H1 (cell line): ENCODE data around the gene A4GALT. TPM values are rescaled to one million over a fixed set of nuclear protein-coding genes. Genes with fewer than 3 reads are reported as not detected.

Experiments used
- CTCF ChIA-PET: fragments of 300-600 bp; sonication (Branson Sonifier 250); formaldehyde crosslinking; loops from one replicate; lab custom pipeline; 2021; ENCODE audit not compliant: partially characterized antibody; lab: Charles Lee
- POLR2A ChIA-PET: fragments of 300-600 bp; sonication (Branson Sonifier 250); formaldehyde crosslinking; loops from one replicate; lab custom pipeline; 2021; ENCODE audit warnings: inconsistent platforms; ENCODE audit not compliant: partially characterized antibody; lab: Charles Lee
- DNase-seq, 2 experiments: peaks; one replicate each; pipeline versions ENCODE4 v3.0.0 to v3.0.0-alpha.2; 2010 to 2022; ENCODE audit warnings: low spot score in 2 of 2, low read depth in 1 of 2, mixed read lengths in 1 of 2
- FAIRE-seq: peaks from 2 replicates; lab custom pipeline; 2011; peaks lifted over from hg19 to GRCh38; lab: Jason Lieb, UNC
- H2AFZ ChIP-seq: 2 replicates; pipeline ENCODE4 v1.8.1; 2012; ENCODE audit warnings: low read length, inconsistent platforms
- H2AK5ac ChIP-seq: 2 replicates; pipeline ENCODE4 v1.6.1; 2013; ENCODE audit warnings: low read depth, low read length
- H2BK120ac ChIP-seq: replicated peaks from 2 replicates; pipeline ENCODE3; 2013; ENCODE audit warnings: low read depth, low read length, inconsistent platforms
- H2BK12ac ChIP-seq: 2 replicates; pipeline ENCODE4 v1.6.1; 2013; ENCODE audit warnings: low read depth, low read length
- H2BK15ac ChIP-seq: 2 replicates; pipeline ENCODE4 v1.6.1; 2013; ENCODE audit warnings: low read length
- H2BK20ac ChIP-seq: 2 replicates; pipeline ENCODE4 v1.6.1; 2013; ENCODE audit warnings: low read length
- H2BK5ac ChIP-seq: 2 replicates; pipeline ENCODE4 v1.6.1; 2013; ENCODE audit warnings: low read depth, low read length
- H3K14ac ChIP-seq: 2 replicates; pipeline ENCODE4 v1.6.1; 2013; ENCODE audit warnings: inconsistent platforms; ENCODE audit not compliant: insufficient read length
- H3K18ac ChIP-seq: 2 replicates; pipeline ENCODE4 v1.6.1; 2013; ENCODE audit warnings: low read length; ENCODE audit errors: extremely low read depth
- H3K23ac ChIP-seq: 2 replicates; pipeline ENCODE4 v1.6.1; 2013; ENCODE audit warnings: inconsistent platforms; ENCODE audit not compliant: insufficient read length
- H3K23me2 ChIP-seq: 2 replicates; pipeline ENCODE4 v1.6.1; 2013; ENCODE audit warnings: low read depth, low read length
- H3K27ac ChIP-seq: 2 replicates; pipeline ENCODE4 v1.6.1; 2011; ENCODE audit warnings: low read depth, low read length, inconsistent platforms
- H3K27me3 ChIP-seq, 4 experiments: replicated peaks in 1 of 4; 1 replicate in 1 of 4; 2 replicates in 3 of 4; pipeline versions ENCODE4 v1.6.1 to v1.8.1; 2011 to 2013; ENCODE audit warnings: low read length in 3 of 4, mild to moderate bottlenecking in 3 of 4, inconsistent platforms in 2 of 4, mixed read lengths in 2 of 4, moderate library complexity in 1 of 4; ENCODE audit not compliant: control insufficient read depth in 3 of 4, insufficient read depth in 3 of 4; ENCODE audit errors: extremely low read depth in 1 of 4
- H3K36me3 ChIP-seq, 4 experiments: 2 replicates each; pipeline versions ENCODE4 v1.6.1 to v1.8.1; 2011 to 2013; ENCODE audit warnings: mild to moderate bottlenecking in 4 of 4, low read length in 3 of 4, moderate library complexity in 2 of 4, control low read depth in 1 of 4, inconsistent platforms in 1 of 4; ENCODE audit not compliant: insufficient read depth in 4 of 4, control insufficient read depth in 2 of 4
- H3K4ac ChIP-seq: replicated peaks from 2 replicates; pipeline ENCODE3; 2013; ENCODE audit warnings: low read length, low read depth, mixed read lengths, inconsistent platforms; ENCODE audit not compliant: insufficient read length
- H3K4me1 ChIP-seq, 4 experiments: replicated peaks in 1 of 4; 1 replicate in 1 of 4; 2 replicates in 3 of 4; pipeline versions ENCODE4 v1.6.1 to v1.8.1; 2011 to 2013; ENCODE audit warnings: low read length in 3 of 4, inconsistent platforms in 2 of 4, mixed read lengths in 1 of 4; ENCODE audit not compliant: insufficient read depth in 4 of 4, control insufficient read depth in 3 of 4
- H3K4me2 ChIP-seq, 2 experiments: 2 replicates each; pipeline versions ENCODE4 v1.6.1 to v1.8.1; 2011 to 2013; ENCODE audit warnings: low read depth in 2 of 2, low read length in 2 of 2, control low read depth in 1 of 2, inconsistent platforms in 1 of 2, mild to moderate bottlenecking in 1 of 2; ENCODE audit not compliant: insufficient read depth in 1 of 2
- H3K4me3 ChIP-seq, 4 experiments: fragments of 200-600, 300-600 bp in 1 of 4; sonication (generic), shearing (Covaris generic), sonication (Bioruptor Twin) in 1 of 4; 2 replicates each; pipeline versions ENCODE4 v1.5.1 to v1.8.1; 2011 to 2016; ENCODE audit warnings: low read length in 4 of 4, low read depth in 3 of 4, control low read depth in 2 of 4, inconsistent platforms in 2 of 4, mild to moderate bottlenecking in 2 of 4, mixed read lengths in 1 of 4, moderate library complexity in 1 of 4; ENCODE audit not compliant: insufficient read depth in 2 of 4; ENCODE audit errors: extremely low read depth in 1 of 4
- H3K56ac ChIP-seq: replicated peaks from 2 replicates; pipeline ENCODE3; 2013; ENCODE audit warnings: low read depth, mild to moderate bottlenecking, mixed read lengths, low read length, inconsistent platforms; ENCODE audit not compliant: insufficient read length
- H3K79me1 ChIP-seq: 2 replicates; pipeline ENCODE4 v1.6.1; 2013; ENCODE audit warnings: low read depth, low read length, control low read depth
- H3K79me2 ChIP-seq, 2 experiments: 2 replicates each; pipeline versions ENCODE4 v1.6.1 to v1.8.1; 2012 to 2013; ENCODE audit warnings: low read length in 2 of 2, mild to moderate bottlenecking in 2 of 2, inconsistent platforms in 1 of 2; ENCODE audit not compliant: insufficient read depth in 2 of 2, control insufficient read depth in 1 of 2
- H3K9ac ChIP-seq, 4 experiments: replicated peaks in 1 of 4; 1 replicate in 1 of 4; 2 replicates in 3 of 4; pipeline versions ENCODE4 v1.6.1 to v1.8.1; 2011 to 2013; ENCODE audit warnings: low read depth in 3 of 4, low read length in 3 of 4, control low read depth in 2 of 4, mild to moderate bottlenecking in 2 of 4, moderate library complexity in 2 of 4, inconsistent platforms in 1 of 4; ENCODE audit errors: extremely low read depth in 1 of 4
- H3K9me3 ChIP-seq, 2 experiments: 2 replicates each; pipeline versions ENCODE4 v1.6.1 to v1.8.1; 2012 to 2013; ENCODE audit warnings: mild to moderate bottlenecking in 2 of 2, moderate library complexity in 2 of 2, control low read depth in 1 of 2, inconsistent platforms in 1 of 2, low read depth in 1 of 2, low read length in 1 of 2, mixed read lengths in 1 of 2; ENCODE audit not compliant: insufficient read depth in 2 of 2
- H4K20me1 ChIP-seq, 2 experiments: replicated peaks in 1 of 2; 2 replicates each; pipeline versions ENCODE3 to v1.8.1; 2011 to 2013; ENCODE audit warnings: inconsistent platforms in 2 of 2, low read length in 2 of 2, mild to moderate bottlenecking in 1 of 2; ENCODE audit not compliant: insufficient read depth in 2 of 2, control insufficient read depth in 1 of 2
- H4K5ac ChIP-seq: 2 replicates; pipeline ENCODE4 v1.6.1; 2013; ENCODE audit warnings: low read length, low read depth, mixed read lengths, inconsistent platforms; ENCODE audit not compliant: insufficient read length
- H4K8ac ChIP-seq: 2 replicates; pipeline ENCODE4 v1.8.0; 2013; ENCODE audit warnings: mild to moderate bottlenecking, moderate library complexity, low read length, inconsistent platforms; ENCODE audit not compliant: insufficient read depth; ENCODE audit errors: extremely low read depth
- H4K91ac ChIP-seq: replicated peaks from 2 replicates; pipeline ENCODE3; 2013; ENCODE audit warnings: low read length, mixed read lengths, inconsistent platforms; ENCODE audit not compliant: insufficient read length
- E2F6 ChIP-seq: IDR thresholded peaks from 2 replicates; pipeline ENCODE4 v1.6.1; 2012; ENCODE audit warnings: inconsistent platforms
- EP300 ChIP-seq, 2 experiments: IDR thresholded peaks; 1 replicate in 1 of 2; 2 replicates in 1 of 2; pipeline ENCODE4 v1.6.1; 2011 to 2012; ENCODE audit warnings: low read depth in 2 of 2, low read length in 2 of 2, mild to moderate bottlenecking in 2 of 2, borderline replicate concordance in 1 of 2, inconsistent platforms in 1 of 2, moderate library complexity in 1 of 2
- NRF1 ChIP-seq: IDR thresholded peaks from 2 replicates; pipeline ENCODE4 v1.6.1; 2011; ENCODE audit warnings: mild to moderate bottlenecking, low read depth, low read length, improper control_type of control experiment
- SIRT6 ChIP-seq: IDR thresholded peaks from one replicate; pipeline ENCODE4 v1.7.1; 2012; ENCODE audit warnings: low read length, inconsistent platforms
- WGBS, 2 experiments: shearing (Covaris generic) in 1 of 2; methylation state at CpG; one replicate each; pipeline versions ENCODE4 v1.1.6 to v1.1.7; 2013 to 2015; ENCODE audit warnings: low lambda C conversion rate in 2 of 2, mixed read lengths in 2 of 2, inconsistent platforms in 1 of 2, low coverage in 1 of 2, missing lambda C conversion rate in 1 of 2; ENCODE audit not compliant: insufficient replicate concordance in 2 of 2, insufficient coverage in 1 of 2, insufficient read length in 1 of 2; ENCODE audit errors: extremely low coverage in 1 of 2, missing lambda C conversion rate in 1 of 2; 5-methylcytosine and 5-hydroxymethylcytosine counted together
- polyA plus RNA-seq, 7 experiments: library from polyadenylated mRNA; depleted of rRNA in 3 of 7; stranded (reverse) in 5 of 7; unstranded in 2 of 7; fragments of >200 nt in 5 of 7; fragments of 200-250 nt in 2 of 7; gene quantifications; 1 replicate in 5 of 7; 2 replicates in 1 of 7; 4 replicates in 1 of 7; pipeline versions ENCODE4 v1.2.1 to v1.2.3, GENCODE V29; 2011 to 2013; ENCODE audit warnings: missing spikeins in 2 of 7, mixed read lengths in 2 of 7
- total RNA-seq: library from RNA; stranded (reverse); fragmentation: NEBNext Ultra II Directional; extraction: Animal tissue kit (Norgen Biotek cat#: 25700); gene quantifications from 2 replicates; pipeline ENCODE4 v1.2.1, GENCODE V29; 2021

A4GALT gene
- total and polyA plus RNA-seq, 2 of the 8 experiments (the other 6 are each of a cell fraction or from before 2014, with no cell fraction given): 7.2 to 13.8 TPM

DNA sequence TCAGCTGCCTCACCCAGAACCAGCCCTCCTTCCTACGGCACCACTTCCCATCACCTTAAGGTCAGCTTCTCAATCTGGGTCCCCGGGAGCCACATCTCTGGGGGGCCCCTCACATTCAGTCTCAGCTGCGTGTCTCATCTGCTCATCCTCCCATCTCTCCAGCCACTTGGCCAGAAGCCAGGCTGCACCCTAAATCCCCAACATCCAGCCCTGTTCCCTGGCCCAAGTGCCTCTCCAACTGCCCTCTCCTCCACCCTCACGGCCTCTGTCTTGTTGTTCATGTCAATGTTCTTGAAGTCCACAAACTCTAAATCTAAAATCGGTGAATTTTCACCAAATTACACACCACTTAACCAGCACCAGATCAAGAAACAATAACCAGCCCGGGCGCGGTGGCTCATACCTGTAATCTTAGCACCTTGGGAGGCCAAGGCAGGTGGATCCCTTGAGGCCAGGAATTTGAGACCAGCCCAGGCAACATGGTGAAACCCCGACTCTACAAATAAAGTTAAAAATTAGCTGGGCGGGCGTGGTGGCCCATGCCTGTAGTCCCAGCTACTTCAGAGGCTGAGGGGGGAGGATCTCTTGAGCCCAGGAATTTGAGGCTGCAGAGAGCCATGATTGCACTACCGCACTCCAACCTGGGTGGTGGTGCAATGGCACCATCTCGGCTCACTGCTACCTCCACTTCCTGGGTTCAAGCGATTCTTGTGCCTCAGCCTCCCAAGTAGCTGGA lies 33.7 kb downstream of the A4GALT start:
- no peak overlapping the region for H3K4ac ChIP-seq
- no peak overlapping the region for H2BK120ac ChIP-seq
- no peaks in the 10 kb centered on the region for H3K36me3 ChIP-seq
- no peak overlapping the region for H3K14ac ChIP-seq
- POLR2A ChIA-PET: interaction anchor here (0.8 to 1.6 kb wide), 4 partner anchors 12 to 329 kb away, joined by 3 to 7 read pairs (median 4); partner anchors contain the start of gene POLDIP3
- no peak overlapping the region for H3K56ac ChIP-seq
- no peaks in the 10 kb centered on the region for H3K9me3 ChIP-seq
- H3K79me1 ChIP-seq: no peaks in the 10 kb centered on the region; the same call in 1 of the 2 replicates
- CTCF ChIA-PET: interaction anchor here (0.8 to 1.9 kb wide), 3 partner anchors 55 to 181 kb away, joined by 3 to 5 read pairs (median 4); no protein-coding TSS in a partner anchor
- FAIRE-seq (no peak), DNase-seq (no peak)
- no peak overlapping the region for H3K23ac ChIP-seq
- H2AK5ac ChIP-seq: 0 out of 2 replicates have a peak overlapping the region, but pooled peaks have one; percentile 39
- no peak overlapping the region for H2BK12ac ChIP-seq
- WGBS, 2 experiments: 94% methylated on average over 14 of the region's 14 CpGs; no CpG with 5 or more reads in 1 of the 2 experiments
- H3K4me2 ChIP-seq: no peak overlapping the region
- no peaks in the 10 kb centered on the region for H3K79me2 ChIP-seq
- H3K4me1 ChIP-seq: peaks cover 0 to 11% (median 4%) of the 10 kb centered on the region in 4 experiments; a peak in 4 of 7 replicates
- H3K18ac ChIP-seq: no peak overlapping the region
- no peak overlapping the region for H4K5ac ChIP-seq
- peak overlapping the region; percentile 53; the same call in 1 of the 2 replicates for H2BK15ac ChIP-seq
- no peak overlapping the region for H3K4me3 ChIP-seq
- no peak overlapping the region for H3K27ac ChIP-seq
- H4K20me1 ChIP-seq: no peaks in the 10 kb centered on the region
- H4K8ac ChIP-seq: no peak overlapping the region; the same call in 1 of the 2 replicates
- H3K27me3 ChIP-seq: no peaks in the 10 kb centered on the region
- no peaks in the 10 kb centered on the region; the same call in 1 of the 2 replicates for H3K23me2 ChIP-seq
- H3K9ac ChIP-seq: no peak overlapping the region
- no peak overlapping the region for H2AFZ ChIP-seq
- peak overlapping the region; percentile 80 for H4K91ac ChIP-seq
- H2BK5ac ChIP-seq: no peak overlapping the region
- 0 out of 2 replicates have a peak overlapping the region, but pooled peaks have one; percentile 7 for H2BK20ac ChIP-seq
- TF ChIP-seq NRF1 (no peak), SIRT6 (no peak), EP300 (IDR thresholded peaks at IDR 0.05; ENCODE audit: borderline replicate concordance in 1 of 2, low read depth in 2 of 2, low read length in 2 of 2) (no peak), E2F6 (no peak)
